ENCODE measurements around the gene EFHC1. TPM values are rescaled to one million over a fixed set of nuclear protein-coding genes. Genes with fewer than 3 reads are reported as not detected.

EFHC1 gene
- total RNA-seq, 2 experiments from 2014 or later: 3.4 to 4.8 TPM

GRCh38 chr6:52513896-52514295 lies 93.8 kb downstream of the EFHC1 start:
- no peaks in the 10 kb centered on the region for H3K27me3 ChIP-seq (ENCODE audit: control insufficient read depth in 1 of 2, insufficient read depth in 2 of 2, low read length in 2 of 2)
- ChIA-PET POLR2A (no interaction called here), CTCF (no interaction called here)
- no peak overlapping the region for H3K4me3 Mint-ChIP-seq
- no peak for TF ChIP-seq CTCF (IDR thresholded peaks at IDR 0.05)
- no peak overlapping the region for H3K27ac ChIP-seq (ENCODE audit: low read depth in 1 of 2, low read length in 2 of 2)
- no peaks in the 10 kb centered on the region for H3K4me1 ChIP-seq (ENCODE audit: insufficient read depth, low read length)
- H3K4me1 Mint-ChIP-seq (ENCODE audit: low read depth): no peaks in the 10 kb centered on the region
- H3K4me3 ChIP-seq (ENCODE audit: low read length): no peak overlapping the region
- H3K9me3 Mint-ChIP-seq: no peaks in the 10 kb centered on the region
- ATAC-seq (ENCODE audit: poor library complexity) (no peak), DNase-seq (no peak)
- H3K27me3 Mint-ChIP-seq: no peaks in the 10 kb centered on the region
- intact Hi-C loops (cut with DNase I, micrococcal nuclease): no loop called here
- H3K9me3 ChIP-seq (ENCODE audit: control insufficient read depth in 1 of 2, insufficient read depth in 1 of 2, low read length in 2 of 2): no peaks in the 10 kb centered on the region
- peaks cover 81% of the 10 kb centered on the region for H3K36me3 Mint-ChIP-seq (ENCODE audit: low read depth)
- H3K27ac Mint-ChIP-seq: no peak overlapping the region
- peaks cover 55% of the 10 kb centered on the region for H3K36me3 ChIP-seq (ENCODE audit: insufficient read depth, low read length)

- intact Hi-C loops (cut with DNase I, micrococcal nuclease): no loop called here
- Histone ChIP-seq H3K4me3 (ENCODE audit: low read length) (no peak overlapping the region), H3K36me3 (ENCODE audit: insufficient read depth, low read length) (peaks cover 49% of the 10 kb centered on the region), H3K27ac (ENCODE audit: low read depth in 1 of 2, low read length in 2 of 2) (no peak overlapping the region), H3K27me3 (ENCODE audit: control insufficient read depth in 1 of 2, insufficient read depth in 2 of 2, low read length in 2 of 2) (no peaks in the 10 kb centered on the region), H3K9me3 (ENCODE audit: control insufficient read depth in 1 of 2, insufficient read depth in 1 of 2, low read length in 2 of 2) (no peaks in the 10 kb centered on the region), H3K4me1 (ENCODE audit: insufficient read depth, low read length) (no peaks in the 10 kb centered on the region)
- ChIA-PET POLR2A (no interaction called here), CTCF (interaction anchor here (0.6 kb wide), 1 partner anchor 91 kb away, joined by 3 read pairs; no protein-coding TSS in a partner anchor)
- H3K9me3 Mint-ChIP-seq: no peaks in the 10 kb centered on the region
- TF ChIP-seq CTCF (IDR thresholded peaks at IDR 0.05): no peak
- no peaks in the 10 kb centered on the region for H3K4me1 Mint-ChIP-seq (ENCODE audit: low read depth)
- ATAC-seq (ENCODE audit: poor library complexity): no peak
- H3K36me3 Mint-ChIP-seq (ENCODE audit: low read depth): peaks cover 81% of the 10 kb centered on the region
- H3K27ac Mint-ChIP-seq: no peak overlapping the region
- no peak for DNase-seq
- H3K4me3 Mint-ChIP-seq: no peak overlapping the region
- H3K27me3 Mint-ChIP-seq: no peaks in the 10 kb centered on the region
Measured at GRCh38 chr6:52514514-52514913, 94.4 kb downstream of the EFHC1 start.

GRCh38 chr6:52515219-52515960 lies 95.2 kb downstream of the EFHC1 start:
- ChIA-PET POLR2A (no interaction called here), CTCF (interaction anchor here (1.2 kb wide), 1 partner anchor 21 kb away, joined by 3 read pairs; no protein-coding TSS in a partner anchor)
- Mint-ChIP-seq H3K4me1 (ENCODE audit: low read depth) (no peaks in the 10 kb centered on the region), H3K36me3 (ENCODE audit: low read depth) (peaks cover 79% of the 10 kb centered on the region), H3K9me3 (no peaks in the 10 kb centered on the region), H3K4me3 (no peak overlapping the region), H3K27ac (no peak overlapping the region), H3K27me3 (no peaks in the 10 kb centered on the region)
- Histone ChIP-seq H3K4me3 (ENCODE audit: low read length) (no peak overlapping the region), H3K27ac (ENCODE audit: low read depth in 1 of 2, low read length in 2 of 2) (no peak overlapping the region), H3K36me3 (ENCODE audit: insufficient read depth, low read length) (peaks cover 42% of the 10 kb centered on the region), H3K27me3 (ENCODE audit: control insufficient read depth in 1 of 2, insufficient read depth in 2 of 2, low read length in 2 of 2) (no peaks in the 10 kb centered on the region), H3K4me1 (ENCODE audit: insufficient read depth, low read length) (no peaks in the 10 kb centered on the region), H3K9me3 (ENCODE audit: control insufficient read depth in 1 of 2, insufficient read depth in 1 of 2, low read length in 2 of 2) (no peaks in the 10 kb centered on the region)
- intact Hi-C loops (cut with DNase I, micrococcal nuclease): loop anchor here in 1 of 2 experiments (5.0 kb wide), 1 partner anchor 93 kb away; the partner anchor contains the start of gene EFHC1
- ATAC-seq (ENCODE audit: poor library complexity) (no peak), DNase-seq (no peak)
- TF ChIP-seq CTCF (IDR thresholded peaks at IDR 0.05): no peak
